Activated CD4-positive, alpha-beta memory T cell treated with anti-CD3 and anti-CD28 coated beads for 36 hours (primary cell): ENCODE data around the gene KBTBD8. TPM values are rescaled to one million over a fixed set of nuclear protein-coding genes. Genes with fewer than 3 reads are reported as not detected.

Experiments used
- CTCF ChIA-PET: fragments of 350-600 bp; sonication (Branson Sonifier 250); formaldehyde crosslinking; loops from one replicate; lab custom pipeline; 2021; ENCODE audit warnings: antibody characterized with exemption, inconsistent platforms; lab: Charles Lee
- POLR2A ChIA-PET: fragments of 350-600 bp; sonication (Branson Sonifier 250); formaldehyde crosslinking; loops from one replicate; lab custom pipeline; 2021; ENCODE audit warnings: antibody characterized with exemption; lab: Charles Lee
- DNase-seq: peaks from one replicate; pipeline ENCODE4 v3.0.0-alpha.2; 2020
- H3K27ac Mint-ChIP-seq: one replicate; pipeline ENCODE4 v1.8.0; 2021; ENCODE audit warnings: mixed read lengths
- H3K27me3 Mint-ChIP-seq: one replicate; pipeline ENCODE4 v1.8.0; 2021; ENCODE audit warnings: mixed read lengths
- H3K36me3 Mint-ChIP-seq: one replicate; pipeline ENCODE4 v1.8.0; 2021; ENCODE audit warnings: mixed read lengths
- H3K4me1 Mint-ChIP-seq: one replicate; pipeline ENCODE4 v1.8.0; 2021; ENCODE audit warnings: low read depth, mixed read lengths
- H3K4me3 Mint-ChIP-seq: one replicate; pipeline ENCODE4 v1.8.0; 2021; ENCODE audit warnings: mild to moderate bottlenecking, mixed read lengths
- H3K9me3 Mint-ChIP-seq: one replicate; pipeline ENCODE4 v1.8.0; 2021; ENCODE audit warnings: mixed read lengths
- intact Hi-C: fragments of 100-400 bp; cut with micrococcal nuclease; formaldehyde crosslinking; loops from one replicate; pipeline ENCODE4 v1.15.1; 2023
- total RNA-seq, 2 experiments: library from RNA; stranded (reverse); gene quantifications; one replicate each; pipeline ENCODE4 v1.2.3, GENCODE V29; 2021

KBTBD8 gene
- total RNA-seq, 2 experiments from 2014 or later, result 13.5 to 15.5 TPM

GRCh38 chr3:66997560-66998112 is 471 bp upstream of the KBTBD8 start:
- Mint-ChIP-seq H3K4me1 (peaks cover 30% of the 10 kb centered on the region), H3K27ac (peak overlapping the region; percentile 92), H3K27me3 (peaks cover 13% of the 10 kb centered on the region), H3K36me3 (peaks cover 8% of the 10 kb centered on the region), H3K4me3 (peak overlapping the region; percentile 92), H3K9me3 (no peaks in the 10 kb centered on the region)
- CTCF ChIA-PET, result interaction anchor here (1.1 to 3.1 kb wide), 3 partner anchors 26 to 360 kb away, joined by 4 to 30 read pairs (median 10); no protein-coding TSS in a partner anchor
- POLR2A ChIA-PET, result interaction anchor here (0.6 to 1.1 kb wide), 4 partner anchors 25 to 637 kb away, joined by 3 to 4 read pairs (median 3); no protein-coding TSS in a partner anchor
- peak; percentile 28 for DNase-seq
- intact Hi-C loops, result loop anchor here (1.0 to 10.0 kb wide), 9 partner anchors 25 to 2000 kb away; partner anchors contain the start of genes LRIG1 and SLC25A26

GRCh38 chr3:66998904-66999235 is 763 bp downstream of the KBTBD8 start:
- ChIA-PET CTCF (interaction anchor here (1.9 to 3.1 kb wide), 2 partner anchors 27 to 115 kb away, joined by 10 to 30 read pairs; no protein-coding TSS in a partner anchor), POLR2A (interaction anchor here (1.1 kb wide), 1 partner anchor 29 kb away, joined by 3 read pairs; no protein-coding TSS in a partner anchor)
- peaks cover 42% of the 10 kb centered on the region for H3K4me1 Mint-ChIP-seq
- no peaks in the 10 kb centered on the region for H3K9me3 Mint-ChIP-seq
- H3K36me3 Mint-ChIP-seq, result peaks cover 19% of the 10 kb centered on the region
- H3K4me3 Mint-ChIP-seq, result peak overlapping the region; percentile 92
- peaks cover 7% of the 10 kb centered on the region for H3K27me3 Mint-ChIP-seq
- intact Hi-C loops, result loop anchor here (1.0 to 10.0 kb wide), 9 partner anchors 27 to 1998 kb away; partner anchors contain the start of genes LRIG1 and SLC25A26
- H3K27ac Mint-ChIP-seq, result peak overlapping the region; percentile 92
- no peak for DNase-seq

GRCh38 chr3:67000009-67000408 is 1.9 kb downstream of the KBTBD8 start:
- Mint-ChIP-seq H3K36me3 (peaks cover 26% of the 10 kb centered on the region), H3K4me3 (peak overlapping the region; percentile 43), H3K27ac (peak overlapping the region; percentile 74), H3K9me3 (no peaks in the 10 kb centered on the region), H3K4me1 (peaks cover 49% of the 10 kb centered on the region), H3K27me3 (peaks cover 2% of the 10 kb centered on the region)
- intact Hi-C loops, result loop anchor here (1.0 to 2.0 kb wide), 4 partner anchors 527 to 1249 kb away; no protein-coding TSS in a partner anchor
- DNase-seq, result no peak
- ChIA-PET CTCF (interaction anchor here (1.0 to 1.2 kb wide), 5 partner anchors 10 to 114 kb away, joined by 3 to 6 read pairs (median 4); no protein-coding TSS in a partner anchor), POLR2A (interaction anchor here (1.0 kb wide), 1 partner anchor 636 kb away, joined by 5 read pairs; no protein-coding TSS in a partner anchor)

DNA sequence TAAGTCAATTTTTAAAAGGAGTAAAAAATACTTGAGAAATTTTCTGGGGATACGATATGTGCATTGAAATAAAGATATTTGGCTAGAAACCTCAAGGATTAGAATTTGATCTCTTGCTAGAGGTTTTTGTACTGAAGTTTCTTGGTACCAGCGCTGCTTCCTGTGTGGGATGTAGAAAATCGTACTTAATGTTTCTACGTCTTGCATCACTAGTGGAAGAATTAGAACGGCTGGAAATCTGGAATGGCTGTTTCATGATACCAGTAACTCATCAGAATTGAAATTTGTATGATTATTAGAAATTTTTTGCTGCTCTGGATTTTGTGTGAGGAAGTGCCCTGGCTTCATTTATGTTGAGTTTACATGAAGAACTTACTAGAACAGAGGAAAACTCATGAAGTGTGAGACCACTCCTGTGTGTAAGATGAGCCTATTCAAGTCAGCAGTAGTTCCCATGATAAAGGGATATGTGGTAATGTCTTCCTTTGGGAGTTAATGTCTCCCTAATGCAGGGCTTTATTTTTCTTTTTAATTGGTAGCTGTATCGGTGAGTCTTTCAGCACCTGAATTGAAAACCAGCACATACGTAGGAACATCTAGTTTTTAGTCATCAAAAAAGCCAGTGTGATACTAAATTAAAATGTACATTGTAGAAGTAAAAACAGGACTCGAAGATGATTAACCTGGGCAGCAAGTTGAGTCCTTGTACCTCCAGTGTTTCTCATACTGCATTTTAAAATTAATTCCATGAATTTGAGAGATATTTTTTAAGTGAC is 3.2 kb downstream of the KBTBD8 start:
- Mint-ChIP-seq H3K4me1 (peaks cover 60% of the 10 kb centered on the region), H3K36me3 (peaks cover 36% of the 10 kb centered on the region), H3K4me3 (peak overlapping the region; percentile 69), H3K27me3 (no peaks in the 10 kb centered on the region), H3K9me3 (no peaks in the 10 kb centered on the region), H3K27ac (peak overlapping the region; percentile 90)
- intact Hi-C loops, result loop anchor here (1.0 to 2.0 kb wide), 3 partner anchors 17 to 698 kb away; no protein-coding TSS in a partner anchor
- no peak for DNase-seq
- CTCF ChIA-PET, result no interaction called here
- POLR2A ChIA-PET, result no interaction called here

GRCh38 chr3:67005974-67006373 is 7.9 kb downstream of the KBTBD8 start:
- H3K27me3 Mint-ChIP-seq, result no peaks in the 10 kb centered on the region
- peaks cover 66% of the 10 kb centered on the region for H3K36me3 Mint-ChIP-seq
- CTCF ChIA-PET, result interaction anchor here (1.4 to 2.6 kb wide), 2 partner anchors 15 to 34 kb away, joined by 4 to 9 read pairs; no protein-coding TSS in a partner anchor
- H3K27ac Mint-ChIP-seq, result no peak overlapping the region
- POLR2A ChIA-PET, result no interaction called here
- H3K4me1 Mint-ChIP-seq, result peaks cover 52% of the 10 kb centered on the region
- H3K9me3 Mint-ChIP-seq, result no peaks in the 10 kb centered on the region
- no peak overlapping the region for H3K4me3 Mint-ChIP-seq
- intact Hi-C loops, result no loop called here
- DNase-seq, result no peak

DNA sequence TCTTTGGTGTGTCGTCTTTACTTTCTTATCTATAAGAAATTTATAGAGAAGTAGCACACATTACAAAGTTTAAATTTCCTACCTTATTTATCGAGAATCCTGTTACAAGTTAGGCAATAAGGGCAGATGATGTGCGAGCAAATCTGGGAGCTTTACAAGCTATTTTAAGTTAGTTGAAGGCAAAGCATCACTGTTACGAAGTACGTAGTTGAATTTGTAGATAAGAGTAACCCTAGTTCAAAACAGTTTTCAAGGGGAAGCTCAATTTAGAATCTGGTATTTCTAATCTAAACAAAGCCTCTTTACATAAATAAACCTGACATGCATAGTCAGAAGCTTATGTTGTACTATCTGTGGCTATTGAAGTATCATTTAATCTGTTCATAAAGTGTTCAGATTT is 8.4 kb downstream of the KBTBD8 start:
- no peaks in the 10 kb centered on the region for H3K9me3 Mint-ChIP-seq
- H3K27me3 Mint-ChIP-seq, result no peaks in the 10 kb centered on the region
- peaks cover 47% of the 10 kb centered on the region for H3K4me1 Mint-ChIP-seq
- no peak for DNase-seq
- H3K36me3 Mint-ChIP-seq, result peaks cover 65% of the 10 kb centered on the region
- ChIA-PET CTCF (interaction anchor here (1.4 to 2.6 kb wide), 2 partner anchors 16 to 34 kb away, joined by 4 to 9 read pairs; no protein-coding TSS in a partner anchor), POLR2A (no interaction called here)
- intact Hi-C loops, result no loop called here
- no peak overlapping the region for H3K4me3 Mint-ChIP-seq
- H3K27ac Mint-ChIP-seq, result no peak overlapping the region

DNA sequence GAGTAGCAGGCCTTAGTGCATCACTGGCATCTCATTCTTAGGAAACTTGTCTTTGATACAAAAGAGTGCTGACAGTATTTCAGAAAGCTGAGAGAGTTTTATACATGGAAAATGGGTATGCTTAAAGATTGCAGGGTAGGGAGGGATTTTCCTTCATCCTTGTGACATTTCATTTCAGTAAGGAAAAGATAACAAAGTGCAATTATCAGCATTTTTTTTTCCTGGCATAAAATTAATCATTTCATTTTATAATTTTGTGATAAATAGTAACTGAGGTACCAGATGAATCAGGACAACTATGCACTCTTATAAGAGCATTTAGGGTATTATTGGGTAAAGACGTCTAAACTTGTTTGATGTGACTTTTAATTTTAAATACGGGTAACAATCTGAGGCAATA is 10.3 kb downstream of the KBTBD8 start:
- CTCF ChIA-PET, result interaction anchor here (0.8 to 2.6 kb wide), 3 partner anchors 36 to 106 kb away, joined by 4 to 9 read pairs (median 5); no protein-coding TSS in a partner anchor

DNA sequence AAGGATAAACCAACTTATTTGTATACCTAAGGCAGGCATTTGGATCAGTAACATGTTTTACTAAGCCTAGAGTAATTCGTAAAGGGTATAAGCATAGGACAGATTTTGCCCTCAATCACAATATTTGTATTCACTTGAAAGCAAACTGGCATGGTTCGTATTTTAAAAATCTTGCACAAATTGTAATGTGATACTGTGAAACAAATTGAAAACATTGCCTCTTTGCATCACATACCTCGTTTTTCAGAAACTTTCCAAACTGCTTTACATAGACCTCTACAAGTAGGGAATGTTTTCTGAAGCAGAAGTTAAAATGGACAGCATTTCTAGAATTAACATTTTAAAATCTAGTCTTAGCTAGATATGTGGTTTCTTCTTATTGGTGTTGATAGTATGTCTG is 11.6 kb downstream of the KBTBD8 start:
- Mint-ChIP-seq H3K27me3 (no peaks in the 10 kb centered on the region), H3K27ac (no peak overlapping the region), H3K9me3 (no peaks in the 10 kb centered on the region), H3K36me3 (peaks cover 53% of the 10 kb centered on the region), H3K4me1 (peaks cover 22% of the 10 kb centered on the region), H3K4me3 (no peak overlapping the region)
- no peak for DNase-seq
- intact Hi-C loops, result no loop called here
- CTCF ChIA-PET, result interaction anchor here (1.2 kb wide), 1 partner anchor 38 kb away, joined by 3 read pairs; no protein-coding TSS in a partner anchor
- POLR2A ChIA-PET, result no interaction called here

More for the DNA sequence above, 10.3 kb downstream of the KBTBD8 start:
- Mint-ChIP-seq H3K4me1 (peaks cover 31% of the 10 kb centered on the region), H3K27ac (no peak overlapping the region), H3K4me3 (no peak overlapping the region), H3K27me3 (no peaks in the 10 kb centered on the region), H3K9me3 (no peaks in the 10 kb centered on the region), H3K36me3 (peaks cover 62% of the 10 kb centered on the region)
- intact Hi-C loops, result no loop called here
- POLR2A ChIA-PET, result no interaction called here
- DNase-seq, result no peak

GRCh38 chr3:67011414-67012131 is 13.5 kb downstream of the KBTBD8 start:
- intact Hi-C loops, result no loop called here
- POLR2A ChIA-PET, result no interaction called here
- CTCF ChIA-PET, result no interaction called here
- no peak for DNase-seq
- Mint-ChIP-seq H3K4me1 (peaks cover 14% of the 10 kb centered on the region), H3K36me3 (peaks cover 41% of the 10 kb centered on the region), H3K27me3 (no peaks in the 10 kb centered on the region), H3K27ac (no peak overlapping the region), H3K4me3 (no peak overlapping the region), H3K9me3 (no peaks in the 10 kb centered on the region)

DNA sequence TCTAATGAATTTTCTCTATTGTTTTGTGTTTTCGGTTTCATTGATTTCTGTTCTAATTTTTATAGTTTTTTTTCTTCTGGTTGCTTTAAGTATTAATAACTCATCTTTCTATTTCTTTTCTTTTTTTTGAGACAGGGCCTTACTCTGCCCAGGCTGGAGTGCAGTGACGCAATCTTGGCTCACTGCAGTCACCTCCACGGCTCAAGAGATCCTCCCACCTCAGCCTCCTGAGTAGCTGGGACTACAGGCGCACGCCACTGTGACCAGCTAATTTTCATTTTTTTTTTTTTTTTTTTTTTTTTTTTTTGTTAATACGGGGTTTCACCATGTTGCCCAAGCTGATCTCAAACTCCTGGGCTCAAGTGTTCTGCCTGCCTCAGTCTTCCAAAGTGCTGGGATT is 14.5 kb downstream of the KBTBD8 start:
- intact Hi-C loops, result no loop called here
- Mint-ChIP-seq H3K9me3 (no peaks in the 10 kb centered on the region), H3K27ac (no peak overlapping the region), H3K36me3 (peaks cover 38% of the 10 kb centered on the region), H3K4me1 (peaks cover 17% of the 10 kb centered on the region), H3K27me3 (no peaks in the 10 kb centered on the region), H3K4me3 (no peak overlapping the region)
- CTCF ChIA-PET, result no interaction called here
- no peak for DNase-seq
- POLR2A ChIA-PET, result no interaction called here

DNA sequence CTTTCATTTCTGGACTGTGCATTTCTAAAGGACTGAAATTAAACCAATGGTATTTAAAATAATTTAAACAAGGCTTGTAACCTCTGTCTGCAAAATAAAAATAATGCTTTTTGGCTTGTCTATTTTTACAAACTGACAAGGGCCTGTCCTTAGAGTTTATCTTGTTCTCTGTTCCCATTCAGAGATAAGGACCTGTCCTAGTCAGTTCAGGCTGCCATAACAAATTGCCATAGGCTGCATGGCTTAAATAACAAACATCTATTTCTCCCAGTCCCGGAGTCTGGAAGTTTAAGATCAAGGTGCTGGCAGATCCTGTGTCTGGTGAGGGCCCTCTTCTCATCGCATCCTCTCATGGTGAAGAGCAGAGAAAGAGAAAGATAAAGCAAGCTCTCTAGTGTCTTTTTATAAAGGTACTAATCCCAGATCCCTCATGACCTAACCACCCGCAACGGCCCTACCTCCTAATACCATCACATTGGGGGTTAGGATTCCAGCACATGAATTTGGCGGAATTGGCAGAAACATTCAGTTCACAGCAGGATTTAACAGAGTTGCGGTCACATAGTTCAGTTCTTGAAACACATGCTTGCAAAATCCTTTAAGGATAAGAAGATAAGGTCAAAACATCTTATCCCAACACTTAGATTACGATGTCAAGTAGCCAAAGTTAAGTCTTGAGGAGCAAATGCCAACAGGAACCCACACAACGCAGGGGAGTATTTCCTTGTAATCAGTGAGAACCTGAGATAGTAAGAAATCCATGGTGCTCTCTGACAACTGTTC is 17.8 kb downstream of the KBTBD8 start:
- H3K27ac Mint-ChIP-seq, result no peak overlapping the region
- H3K9me3 Mint-ChIP-seq, result no peaks in the 10 kb centered on the region
- no peaks in the 10 kb centered on the region for H3K27me3 Mint-ChIP-seq
- ChIA-PET CTCF (no interaction called here), POLR2A (no interaction called here)
- peaks cover 12% of the 10 kb centered on the region for H3K36me3 Mint-ChIP-seq
- H3K4me3 Mint-ChIP-seq, result no peak overlapping the region
- no peak for DNase-seq
- intact Hi-C loops, result loop anchor here (5.0 kb wide), 1 partner anchor 331 kb away; no protein-coding TSS in a partner anchor
- H3K4me1 Mint-ChIP-seq, result peaks cover 28% of the 10 kb centered on the region
